ENCODE data around the gene KRTAP10-9.

KRTAP10-9 gene

GRCh38 chr21:44670642-44671432, 43.9 kb downstream of the KRTAP10-9 start:
- no peak for DNase-seq

GRCh38 chr21:44671911-44672310, 45.0 kb downstream of the KRTAP10-9 start:
- no peak for DNase-seq

- DNase-seq = no peak
Observed at GRCh38 chr21:44677881-44678280, 51.0 kb downstream of the KRTAP10-9 start.

Data from stimulated activated CD4-positive, alpha-beta T cell treated with anti-CD3 and anti-CD28 coated beads, Interleukin-15, amount 100 ng/mL, for 24 hours (primary cell).